A673 (cell line): ENCODE results near the gene CDKN2A.

ENCODE experiments used
- EZH2 ChIP-seq: fragments of 200-600 bp; sonication (generic); IDR thresholded peaks from 2 replicates; pipeline ENCODE4 v1.6.1; 2017; ENCODE audit warnings: borderline replicate concordance, low read depth, mild to moderate bottlenecking, mixed read lengths, antibody characterized with exemption, low read length; ENCODE audit not compliant: poor library complexity, severe bottlenecking
- TF ChIP-seq, protein P1 (sequence below): fragments of 300-800, 200-600 bp; sonication (generic); conservative IDR thresholded peaks from 2 replicates; pipeline ENCODE4 v1.5.1; 2017; ENCODE audit warnings: low read depth, mild to moderate bottlenecking, antibody characterized with exemption, low read length, moderate library complexity, mixed read lengths

DNA sequence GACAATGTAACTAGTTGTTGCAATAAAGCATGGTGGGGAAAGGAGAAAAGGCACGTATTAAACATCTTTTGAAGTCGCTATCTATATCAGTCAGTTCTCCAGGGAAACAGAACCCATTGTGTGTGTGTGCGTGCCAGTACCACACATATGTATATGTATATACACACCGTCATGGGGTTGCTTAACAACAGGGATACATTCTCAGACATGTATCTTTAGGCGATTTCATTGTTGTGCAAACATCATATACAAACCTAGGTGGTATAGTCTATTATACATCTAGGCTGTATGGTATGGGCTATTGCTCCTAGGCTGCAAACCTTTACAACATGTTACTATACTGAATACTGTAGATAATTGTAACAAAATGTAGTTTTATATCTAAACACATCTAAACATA is 2.7 kb upstream of the CDKN2A start:
- TF ChIP-seq, protein P1, sequence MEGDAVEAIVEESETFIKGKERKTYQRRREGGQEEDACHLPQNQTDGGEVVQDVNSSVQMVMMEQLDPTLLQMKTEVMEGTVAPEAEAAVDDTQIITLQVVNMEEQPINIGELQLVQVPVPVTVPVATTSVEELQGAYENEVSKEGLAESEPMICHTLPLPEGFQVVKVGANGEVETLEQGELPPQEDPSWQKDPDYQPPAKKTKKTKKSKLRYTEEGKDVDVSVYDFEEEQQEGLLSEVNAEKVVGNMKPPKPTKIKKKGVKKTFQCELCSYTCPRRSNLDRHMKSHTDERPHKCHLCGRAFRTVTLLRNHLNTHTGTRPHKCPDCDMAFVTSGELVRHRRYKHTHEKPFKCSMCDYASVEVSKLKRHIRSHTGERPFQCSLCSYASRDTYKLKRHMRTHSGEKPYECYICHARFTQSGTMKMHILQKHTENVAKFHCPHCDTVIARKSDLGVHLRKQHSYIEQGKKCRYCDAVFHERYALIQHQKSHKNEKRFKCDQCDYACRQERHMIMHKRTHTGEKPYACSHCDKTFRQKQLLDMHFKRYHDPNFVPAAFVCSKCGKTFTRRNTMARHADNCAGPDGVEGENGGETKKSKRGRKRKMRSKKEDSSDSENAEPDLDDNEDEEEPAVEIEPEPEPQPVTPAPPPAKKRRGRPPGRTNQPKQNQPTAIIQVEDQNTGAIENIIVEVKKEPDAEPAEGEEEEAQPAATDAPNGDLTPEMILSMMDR = no peak
- TF ChIP-seq EZH2 = no peak
